Ishikawa (cell line): ENCODE results near the gene PEX6.

ENCODE experiments used
- CEBPB ChIP-seq: IDR thresholded peaks from 2 replicates; pipeline ENCODE4 v1.6.1; 2012
- CREB1 ChIP-seq: IDR thresholded peaks from 2 replicates; pipeline ENCODE4 v1.6.1; 2012; ENCODE audit warnings: low read depth
- EP300 ChIP-seq: IDR thresholded peaks from 2 replicates; pipeline ENCODE4 v1.6.1; 2012; ENCODE audit warnings: borderline replicate concordance
- FOXM1 ChIP-seq: IDR thresholded peaks from 2 replicates; pipeline ENCODE4 v1.6.1; 2012; ENCODE audit warnings: low read depth, borderline replicate concordance
- MAX ChIP-seq: IDR thresholded peaks from 2 replicates; pipeline ENCODE4 v1.6.1; 2012
- NFIC ChIP-seq: IDR thresholded peaks from 2 replicates; pipeline ENCODE4 v1.6.1; 2012
- RAD21 ChIP-seq: IDR thresholded peaks from 2 replicates; pipeline ENCODE4 v1.6.1; 2012; ENCODE audit warnings: low read depth
- REST ChIP-seq: IDR thresholded peaks from 2 replicates; pipeline ENCODE4 v1.6.1; 2012; ENCODE audit warnings: low read depth, mild to moderate bottlenecking
- TAF1 ChIP-seq: IDR thresholded peaks from 2 replicates; pipeline ENCODE4 v1.6.1; 2012; ENCODE audit warnings: low read depth, mild to moderate bottlenecking
- TEAD4 ChIP-seq: IDR thresholded peaks from 2 replicates; pipeline ENCODE4 v1.6.1; 2012
- USF1 ChIP-seq: IDR thresholded peaks from 2 replicates; pipeline ENCODE4 v1.6.1; 2012
- YY1 ChIP-seq: IDR thresholded peaks from 2 replicates; pipeline ENCODE4 v1.6.1; 2012; ENCODE audit warnings: low read depth

GRCh38 chr6:42981836-42982235 is 2.9 kb upstream of the PEX6 start:
- TF ChIP-seq CEBPB (no peak), TAF1 (no peak), FOXM1 (no peak), RAD21 (no peak), USF1 (no peak), REST (no peak), YY1 (no peak), MAX (no peak), NFIC (no peak), TEAD4 (no peak), CREB1 (no peak), EP300 (no peak)
